Body of pancreas (tissue), 4 donors: ENCODE data around the gene CARD11. TPM values are rescaled to one million over a fixed set of nuclear protein-coding genes. Genes with fewer than 3 reads are reported as not detected.

ENCODE experiments used
- ATAC-seq: fragments of 150-250 bp; one replicate; pipeline ENCODE4 v1.9.1; 2016
- DNase-seq, 4 donors: peaks; one replicate each; pipeline ENCODE4 v3.0.0-alpha.2; 2019
- H3K27ac ChIP-seq, 4 donors: fragments of 200-600 bp; sonication (generic); 1 replicate in 3 of 4; 2 replicates in 1 of 4; pipeline versions ENCODE4 v1.5.1 to v1.6.1; 2016 to 2019; ENCODE audit warnings: mild to moderate bottlenecking in 1 of 4, mixed read lengths in 1 of 4, moderate library complexity in 1 of 4
- H3K27me3 ChIP-seq, 2 donors: fragments of 200-600 bp; sonication (generic); one replicate each; pipeline ENCODE4 v1.6.0; 2016; ENCODE audit warnings: mild to moderate bottlenecking in 1 of 2
- H3K36me3 ChIP-seq, 2 donors: fragments of 200-600 bp; sonication (generic); replicated peaks in 1 of 2; 2 replicates each; pipeline ENCODE4 v1.5.1; 2016; ENCODE audit warnings: low read depth in 2 of 2; ENCODE audit not compliant: insufficient read depth in 1 of 2
- H3K4me1 ChIP-seq: fragments of 200-600 bp; sonication (generic); one replicate; pipeline ENCODE4 v1.6.0; 2016
- H3K4me3 ChIP-seq, 2 donors: fragments of 200-600 bp; sonication (generic); 1 replicate in 1 of 2; 2 replicates in 1 of 2; pipeline ENCODE4 v1.5.1; 2016 to 2019
- H3K9me3 ChIP-seq, 3 donors: fragments of 200-600 bp; sonication (generic); 1 replicate in 2 of 3; 2 replicates in 1 of 3; pipeline ENCODE4 v1.5.1; 2016
- CTCF ChIP-seq, 7 experiments: fragments of 450-650 bp in 4 of 7; fragments of 200-600 bp in 3 of 7; sonication (generic) in 3 of 7; IDR thresholded peaks; one replicate each; pipeline ENCODE4 v1.5.1; 2016 to 2019; ENCODE audit warnings: antibody characterized with exemption in 7 of 7
- POLR2A ChIP-seq, 3 donors: fragments of 450-650 bp; IDR thresholded peaks; one replicate each; pipeline ENCODE4 v1.6.1; 2016; ENCODE audit warnings: antibody characterized with exemption in 3 of 3, mild to moderate bottlenecking in 2 of 3
- WGBS, 2 donors: methylation state at CpG; one replicate each; pipeline ENCODE4 v1.1.5; 2017; 5-methylcytosine and 5-hydroxymethylcytosine counted together
- intact Hi-C: fragments of 100-400 bp; cut with DNase I; formaldehyde crosslinking; loops from one replicate; pipeline ENCODE4 v1.15.1; 2023
- total RNA-seq, 2 donors: library from RNA; depleted of rRNA; stranded (reverse); fragments of >200 nt; gene quantifications; one replicate each; pipeline ENCODE4 v1.1.0, GENCODE V29; 2016

The CARD11 gene
- total RNA-seq, 2 donors from 2014 or later: 2.0 to 3.4 TPM

- Histone ChIP-seq H3K36me3 (no peaks in the 10 kb centered on the region), H3K4me1 (peaks cover 3% of the 10 kb centered on the region), H3K4me3 (no peak overlapping the region), H3K27me3 (no peaks in the 10 kb centered on the region), H3K27ac (no peak overlapping the region), H3K9me3 (no peaks in the 10 kb centered on the region)
- intact Hi-C loops: no loop called here
- no peak for DNase-seq
- TF ChIP-seq CTCF (IDR thresholded peaks at IDR 0.05) (no peak), POLR2A (IDR thresholded peaks at IDR 0.05) (no peak)
- 83 to 84% methylated on average over 2 of the region's 2 CpGs for WGBS, 2 donors
- ATAC-seq: no peak
Observed at GRCh38 chr7:3067606-3068380, 24.1 kb upstream of the CARD11 start.

GRCh38 chr7:3067193-3067592 lies 23.5 kb upstream of the CARD11 start:
- Histone ChIP-seq H3K27ac (no peak overlapping the region), H3K4me1 (peaks cover 3% of the 10 kb centered on the region), H3K27me3 (no peaks in the 10 kb centered on the region), H3K36me3 (no peaks in the 10 kb centered on the region), H3K4me3 (no peak overlapping the region), H3K9me3 (no peaks in the 10 kb centered on the region)
- TF ChIP-seq POLR2A (IDR thresholded peaks at IDR 0.05) (no peak), CTCF (IDR thresholded peaks at IDR 0.05) (no peak)
- intact Hi-C loops: no loop called here
- no peak for ATAC-seq
- no peak for DNase-seq
- WGBS, 2 donors: 69 to 71% methylated on average over 3 of the region's 3 CpGs

GRCh38 chr7:3066506-3066905 lies 22.8 kb upstream of the CARD11 start:
- H3K9me3 ChIP-seq: no peaks in the 10 kb centered on the region
- H3K27me3 ChIP-seq: no peaks in the 10 kb centered on the region
- peaks cover 3% of the 10 kb centered on the region for H3K4me1 ChIP-seq
- H3K4me3 ChIP-seq: no peak overlapping the region
- no peaks in the 10 kb centered on the region for H3K36me3 ChIP-seq
- ATAC-seq (no peak), DNase-seq (no peak)
- no peak for TF ChIP-seq POLR2A (IDR thresholded peaks at IDR 0.05)
- TF ChIP-seq CTCF (IDR thresholded peaks at IDR 0.05): no peak
- 83 to 100% methylated on average over 1 of the region's 1 CpG for WGBS, 2 donors
- intact Hi-C loops: no loop called here
- H3K27ac ChIP-seq: no peak overlapping the region

- H3K27me3 ChIP-seq: no peaks in the 10 kb centered on the region
- H3K4me1 ChIP-seq: peaks cover 3% of the 10 kb centered on the region
- no peak overlapping the region for H3K4me3 ChIP-seq
- H3K27ac ChIP-seq: no peak overlapping the region
- intact Hi-C loops: no loop called here
- DNase-seq (peak; percentile 53 to 74 (median 66)), ATAC-seq (peak; percentile 71)
- H3K9me3 ChIP-seq: no peaks in the 10 kb centered on the region
- TF ChIP-seq POLR2A (IDR thresholded peaks at IDR 0.05) (no peak), CTCF (IDR thresholded peaks at IDR 0.05) (peak; percentile 37 to 74 (median 54))
- H3K36me3 ChIP-seq: no peaks in the 10 kb centered on the region
- WGBS, 2 donors: 35 to 37% methylated on average over 11 of the region's 11 CpGs
Observed at GRCh38 chr7:3065724-3066143, 22.1 kb upstream of the CARD11 start.

GRCh38 chr7:3064067-3064466 lies 20.4 kb upstream of the CARD11 start:
- Histone ChIP-seq H3K27ac (no peak overlapping the region), H3K27me3 (no peaks in the 10 kb centered on the region), H3K4me1 (peaks cover 3% of the 10 kb centered on the region), H3K4me3 (no peak overlapping the region), H3K9me3 (no peaks in the 10 kb centered on the region), H3K36me3 (no peaks in the 10 kb centered on the region)
- 85 to 97% methylated on average over 5 of the region's 5 CpGs for WGBS, 2 donors
- TF ChIP-seq POLR2A (IDR thresholded peaks at IDR 0.05) (no peak), CTCF (IDR thresholded peaks at IDR 0.05) (no peak)
- ATAC-seq (no peak), DNase-seq (no peak)
- intact Hi-C loops: no loop called here
